ENCODE results near the gene IMMT.
A peak's percentile ranks its signal among the peaks of the same experiment; 100 is the strongest.

IMMT gene

GRCh38 chr2:86143307-86143706 lies 52.0 kb downstream of the IMMT start:
- peak; percentile 15 for DNase-seq (ENCODE audit: low read depth)
- no peak overlapping the region for H3K4me3 ChIP-seq (ENCODE audit: low read depth, low read length)
- TF ChIP-seq, protein P1, sequence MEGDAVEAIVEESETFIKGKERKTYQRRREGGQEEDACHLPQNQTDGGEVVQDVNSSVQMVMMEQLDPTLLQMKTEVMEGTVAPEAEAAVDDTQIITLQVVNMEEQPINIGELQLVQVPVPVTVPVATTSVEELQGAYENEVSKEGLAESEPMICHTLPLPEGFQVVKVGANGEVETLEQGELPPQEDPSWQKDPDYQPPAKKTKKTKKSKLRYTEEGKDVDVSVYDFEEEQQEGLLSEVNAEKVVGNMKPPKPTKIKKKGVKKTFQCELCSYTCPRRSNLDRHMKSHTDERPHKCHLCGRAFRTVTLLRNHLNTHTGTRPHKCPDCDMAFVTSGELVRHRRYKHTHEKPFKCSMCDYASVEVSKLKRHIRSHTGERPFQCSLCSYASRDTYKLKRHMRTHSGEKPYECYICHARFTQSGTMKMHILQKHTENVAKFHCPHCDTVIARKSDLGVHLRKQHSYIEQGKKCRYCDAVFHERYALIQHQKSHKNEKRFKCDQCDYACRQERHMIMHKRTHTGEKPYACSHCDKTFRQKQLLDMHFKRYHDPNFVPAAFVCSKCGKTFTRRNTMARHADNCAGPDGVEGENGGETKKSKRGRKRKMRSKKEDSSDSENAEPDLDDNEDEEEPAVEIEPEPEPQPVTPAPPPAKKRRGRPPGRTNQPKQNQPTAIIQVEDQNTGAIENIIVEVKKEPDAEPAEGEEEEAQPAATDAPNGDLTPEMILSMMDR (conservative IDR thresholded peaks at IDR 0.05; ENCODE audit: low read depth, low read length) = no peak

- no peak overlapping the region for H3K4me3 ChIP-seq (ENCODE audit: low read depth, low read length)
- DNase-seq (ENCODE audit: low read depth) = no peak
- TF ChIP-seq, protein P1 (conservative IDR thresholded peaks at IDR 0.05; ENCODE audit: low read depth, low read length) = no peak
Observed at GRCh38 chr2:86142436-86143257, 52.6 kb downstream of the IMMT start.

DNA sequence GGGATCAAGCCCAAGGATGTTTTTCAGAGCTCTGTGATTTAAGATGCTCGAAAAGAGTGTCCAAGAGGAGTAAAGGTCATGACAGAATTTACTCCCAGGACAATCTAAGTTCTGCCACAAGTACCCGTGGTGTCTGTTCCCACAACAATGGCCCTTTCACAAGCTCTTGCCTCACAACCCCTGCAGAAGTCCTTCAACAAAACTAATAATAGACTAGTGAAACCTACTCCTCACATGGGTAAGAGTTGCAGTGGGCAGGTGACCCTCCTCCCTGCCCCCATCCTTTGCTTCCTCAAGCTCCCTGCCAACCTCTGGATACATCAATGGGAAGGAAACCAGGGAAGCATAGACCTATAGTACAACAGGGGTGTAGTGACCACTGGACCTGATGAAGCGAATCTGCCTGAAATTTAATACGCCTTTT lies 54.3 kb downstream of the IMMT start:
- TF ChIP-seq, protein P1 (conservative IDR thresholded peaks at IDR 0.05; ENCODE audit: low read depth, low read length) = no peak

GRCh38 chr2:86139981-86140380 lies 55.3 kb downstream of the IMMT start:
- DNase-seq (ENCODE audit: low read depth) = no peak
- no peak overlapping the region for H3K4me3 ChIP-seq (ENCODE audit: low read depth, low read length)
- TF ChIP-seq, protein P1 (conservative IDR thresholded peaks at IDR 0.05; ENCODE audit: low read depth, low read length) = no peak

More for the DNA sequence above, 54.3 kb downstream of the IMMT start:
- H3K4me3 ChIP-seq (ENCODE audit: low read depth, low read length) = no peak overlapping the region
- peak; percentile 13 for DNase-seq (ENCODE audit: low read depth)

GRCh38 chr2:86138736-86139625 lies 56.3 kb downstream of the IMMT start:
- no peak for DNase-seq (ENCODE audit: low read depth)
- TF ChIP-seq, protein P1 (conservative IDR thresholded peaks at IDR 0.05; ENCODE audit: low read depth, low read length) = no peak
- H3K4me3 ChIP-seq (ENCODE audit: low read depth, low read length) = no peak overlapping the region

DNA sequence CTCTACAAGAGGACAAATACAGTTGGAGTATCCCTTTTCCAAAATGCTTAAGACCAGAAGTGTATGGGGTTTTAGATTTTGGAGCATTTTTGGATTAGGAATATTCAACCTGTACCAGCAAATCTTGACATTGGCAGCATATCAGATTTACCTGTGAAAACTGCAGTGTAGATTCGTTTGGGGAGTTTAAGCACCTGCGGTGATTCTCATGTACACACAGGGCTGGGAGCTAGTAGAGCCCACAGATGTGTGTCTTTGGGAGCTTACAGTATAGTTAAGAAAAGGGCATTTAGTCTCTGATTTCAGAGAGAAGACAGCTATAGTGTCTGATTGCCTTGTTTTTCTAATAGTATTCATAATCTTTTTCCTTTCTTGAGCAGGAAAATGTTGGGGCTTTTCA lies 59.1 kb downstream of the IMMT start:
- no peak for DNase-seq (ENCODE audit: low read depth)
- H3K4me3 ChIP-seq (ENCODE audit: low read depth, low read length) = no peak overlapping the region
- TF ChIP-seq, protein P1 (conservative IDR thresholded peaks at IDR 0.05; ENCODE audit: low read depth, low read length) = no peak

Measured in choroid plexus epithelial cell (primary cell).